A673 (cell line): ENCODE results near the gene PTCH2. TPM values are rescaled to one million over a fixed set of nuclear protein-coding genes. Genes with fewer than 3 reads are reported as not detected.
"Not testable (repeated sequence)": the region's sequence is repeated elsewhere in the genome, so short reads cannot be mapped to it uniquely, and the experiment has no call there.

Experiments
- BruUV-seq: library from RNA; stranded (reverse); fragments of 400-500 nt; replicated peaks from 2 replicates; lab custom pipeline; 2021; lab: Mats Ljungman, UMichigan
- CTCF ChIA-PET: fragments of 300-600 bp; sonication (Branson Sonifier 250); formaldehyde crosslinking; loops from one replicate; lab custom pipeline; 2022; ENCODE audit warnings: antibody characterized with exemption; lab: Charles Lee
- POLR2A ChIA-PET: fragments of 300-600 bp; sonication (Branson Sonifier 250); formaldehyde crosslinking; loops from one replicate; lab custom pipeline; 2022; ENCODE audit warnings: antibody characterized with exemption; ENCODE audit not compliant: low non-redundant PET; lab: Charles Lee
- DNase-seq: peaks from one replicate; pipeline ENCODE4 v3.0.0-alpha.2; 2015; ENCODE audit warnings: low spot score
- H3K27ac ChIP-seq: fragments of 200-600 bp; sonication (generic); 2 replicates; pipeline ENCODE4 v1.5.1; 2016; ENCODE audit warnings: mixed run types, low read depth, mild to moderate bottlenecking, mixed read lengths, antibody characterized with exemption, low read length; ENCODE audit not compliant: poor library complexity, severe bottlenecking
- H3K27me3 ChIP-seq: fragments of 200-600 bp; sonication (generic); replicated peaks from 2 replicates; pipeline ENCODE4 v1.6.1; 2017; ENCODE audit warnings: mixed run types, low read depth, mild to moderate bottlenecking, mixed read lengths, antibody characterized with exemption, low read length; ENCODE audit not compliant: insufficient read depth, poor library complexity
- H3K36me3 ChIP-seq: fragments of 200-600 bp; sonication (generic); 2 replicates; pipeline ENCODE4 v1.6.1; 2016; ENCODE audit warnings: mixed run types, mild to moderate bottlenecking, mixed read lengths, antibody characterized with exemption, low read length; ENCODE audit not compliant: insufficient read depth, poor library complexity, severe bottlenecking
- H3K4me1 ChIP-seq: fragments of 200-600 bp; sonication (generic); 2 replicates; pipeline ENCODE4 v1.6.1; 2017; ENCODE audit warnings: mixed run types, mild to moderate bottlenecking, mixed read lengths, antibody characterized with exemption, low read length; ENCODE audit not compliant: insufficient read depth, poor library complexity, severe bottlenecking
- H3K4me3 ChIP-seq: fragments of 200-600 bp; sonication (generic); 2 replicates; pipeline ENCODE4 v1.5.1; 2016; ENCODE audit warnings: low read depth, mixed run types, mild to moderate bottlenecking, mixed read lengths, low read length; ENCODE audit not compliant: poor library complexity, severe bottlenecking
- H3K9me3 ChIP-seq: fragments of 200-600 bp; sonication (generic); 2 replicates; pipeline ENCODE4 v1.6.1; 2016; ENCODE audit warnings: mixed run types, low read depth, mild to moderate bottlenecking, mixed read lengths, antibody characterized with exemption, low read length; ENCODE audit not compliant: poor library complexity, severe bottlenecking
- CTCF ChIP-seq: fragments of 300-800, 200-600 bp; sonication (generic); conservative IDR thresholded peaks from 2 replicates; pipeline ENCODE4 v1.5.1; 2017; ENCODE audit warnings: low read depth, mild to moderate bottlenecking, antibody characterized with exemption, low read length, moderate library complexity, mixed read lengths
- EZH2 ChIP-seq: fragments of 200-600 bp; sonication (generic); IDR thresholded peaks from 2 replicates; pipeline ENCODE4 v1.6.1; 2017; ENCODE audit warnings: borderline replicate concordance, low read depth, mild to moderate bottlenecking, mixed read lengths, antibody characterized with exemption, low read length; ENCODE audit not compliant: poor library complexity, severe bottlenecking
- intact Hi-C: fragments of 100-400 bp; cut with micrococcal nuclease; formaldehyde crosslinking; loops from one replicate; pipeline ENCODE4 v1.10.0; 2022; ENCODE audit not compliant: unreplicated experiment
- total RNA-seq: library from RNA; stranded (reverse); gene quantifications from 2 replicates; pipeline ENCODE4 v1.2.3, GENCODE V29; 2021

PTCH2 gene
- total RNA-seq, 1 experiment from 2014 or later, result 2.3 TPM

DNA sequence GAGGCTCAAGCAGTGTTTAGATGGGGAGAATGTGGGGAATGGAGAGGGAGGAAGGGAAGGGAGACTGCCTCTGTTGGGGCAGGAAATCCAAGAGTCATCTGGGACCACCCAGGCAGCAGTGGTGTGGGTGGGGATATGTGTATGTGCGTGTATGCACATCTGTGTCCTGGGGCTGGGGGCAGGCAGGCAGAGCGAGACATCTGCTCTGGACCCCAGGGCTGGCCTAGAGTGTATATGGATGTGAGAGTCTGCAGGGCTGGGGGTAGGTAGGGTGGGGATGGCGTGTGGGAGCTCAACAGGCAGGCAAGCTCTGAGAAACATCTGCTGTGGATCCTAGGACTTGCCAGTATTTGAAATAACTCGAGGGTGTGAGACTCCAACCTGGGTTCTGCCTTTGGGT, 3.5 kb downstream of the PTCH2 start:
- CTCF ChIA-PET, result no interaction called here
- no peak for DNase-seq
- H3K27ac ChIP-seq, result no peak overlapping the region
- no peaks in the 10 kb centered on the region for H3K27me3 ChIP-seq
- H3K4me3 ChIP-seq, result no peak overlapping the region
- TF ChIP-seq CTCF (no peak), EZH2 (no peak)
- no peaks in the 10 kb centered on the region for H3K9me3 ChIP-seq
- no TSS peak for BruUV-seq
- H3K4me1 ChIP-seq, result no peaks in the 10 kb centered on the region
- no peaks in the 10 kb centered on the region for H3K36me3 ChIP-seq
- POLR2A ChIA-PET, result no interaction called here
- intact Hi-C loops, result loop anchor here (5.0 to 10.0 kb wide), 2 partner anchors 145 to 463 kb away; partner anchors contain the start of gene EIF2B3

DNA sequence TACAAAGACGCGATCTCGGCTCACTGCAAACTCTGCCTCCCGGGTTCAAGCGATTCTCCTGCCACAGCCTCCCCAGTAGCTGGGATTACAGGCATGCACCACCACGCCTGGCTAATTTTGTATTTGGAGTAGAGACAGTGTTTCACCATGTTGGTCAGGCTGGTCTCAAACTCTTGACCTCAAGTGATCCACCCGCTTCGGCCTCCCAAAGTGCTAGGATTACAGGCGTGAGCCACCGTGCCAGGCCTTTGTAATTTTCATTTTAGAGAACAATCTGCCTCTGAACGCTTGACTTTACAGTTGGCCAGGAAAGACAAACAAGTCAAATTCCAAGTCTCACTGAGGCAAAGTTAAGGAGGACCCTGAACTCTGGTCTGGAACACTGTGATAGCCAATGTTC, 4.8 kb downstream of the PTCH2 start:
- H3K36me3 ChIP-seq, DNase-seq, POLR2A ChIA-PET, H3K4me1 ChIP-seq, H3K27ac ChIP-seq, BruUV-seq, H3K27me3 ChIP-seq, H3K4me3 ChIP-seq, H3K9me3 ChIP-seq: not testable (repeated sequence)
- intact Hi-C loops, result loop anchor here (5.0 to 10.0 kb wide), 2 partner anchors 147 to 464 kb away; partner anchors contain the start of gene EIF2B3
- CTCF ChIA-PET, result interaction anchor here (0.6 kb wide), 1 partner anchor 109 kb away, joined by 3 read pairs; no protein-coding TSS in a partner anchor

GRCh38 chr1:44835738-44836675, 7.0 kb downstream of the PTCH2 start:
- CTCF ChIA-PET, result interaction anchor here (0.9 kb wide), 1 partner anchor 36 kb away, joined by 3 read pairs; the partner anchor contains the start of gene PLK3
- no peaks in the 10 kb centered on the region for H3K36me3 ChIP-seq
- peak; percentile 93 for TF ChIP-seq CTCF
- no peak for TF ChIP-seq EZH2
- peaks cover 8% of the 10 kb centered on the region for H3K4me1 ChIP-seq
- DNase-seq, result peak; percentile 82
- POLR2A ChIA-PET, result no interaction called here
- H3K27me3 ChIP-seq, result no peaks in the 10 kb centered on the region
- H3K27ac ChIP-seq, result no peak overlapping the region
- H3K4me3 ChIP-seq, result no peak overlapping the region
- intact Hi-C loops, result loop anchor here (5.0 to 10.0 kb wide), 2 partner anchors 149 to 466 kb away; partner anchors contain the start of gene EIF2B3
- H3K9me3 ChIP-seq, result no peaks in the 10 kb centered on the region
- no TSS peak for BruUV-seq
